A549 (cell line): ENCODE results near the gene PATE2.

Experiments used
- JUNB ChIP-seq: fragments of >200 bp; sonication (Bioruptor Twin); formaldehyde crosslinking; IDR thresholded peaks from 2 replicates; pipeline ENCODE4 v1.6.1; 2016
- KDM1A ChIP-seq: fragments of 200-600 bp; sonication (generic); IDR thresholded peaks from 2 replicates; pipeline ENCODE4 v1.6.1; 2016; ENCODE audit warnings: low read depth, mild to moderate bottlenecking
- POLR2A ChIP-seq: IDR thresholded peaks from 2 replicates; pipeline ENCODE4 v1.6.1; 2012; ENCODE audit warnings: mild to moderate bottlenecking, low read length
- RFX5 ChIP-seq: fragments of 450-650 bp; IDR thresholded peaks from 2 replicates; pipeline ENCODE4 v1.7.1; 2014; ENCODE audit warnings: antibody characterized with exemption, mild to moderate bottlenecking, moderate library complexity
- TF ChIP-seq, protein P1 (sequence below): IDR thresholded peaks from 2 replicates; pipeline ENCODE4 v1.6.1; 2012; ENCODE audit warnings: low read depth, borderline replicate concordance
- TF ChIP-seq, protein P2 (sequence below): fragments of >200 bp; sonication (Bioruptor Twin); formaldehyde crosslinking; IDR thresholded peaks from 3 replicates; pipeline ENCODE4 v1.5.1; 2016
- TF ChIP-seq, protein P3 (sequence below): fragments of 150-350 bp; IDR thresholded peaks from 2 replicates; pipeline ENCODE4 v1.6.1; 2014; ENCODE audit warnings: low read depth, mild to moderate bottlenecking, low read length

DNA sequence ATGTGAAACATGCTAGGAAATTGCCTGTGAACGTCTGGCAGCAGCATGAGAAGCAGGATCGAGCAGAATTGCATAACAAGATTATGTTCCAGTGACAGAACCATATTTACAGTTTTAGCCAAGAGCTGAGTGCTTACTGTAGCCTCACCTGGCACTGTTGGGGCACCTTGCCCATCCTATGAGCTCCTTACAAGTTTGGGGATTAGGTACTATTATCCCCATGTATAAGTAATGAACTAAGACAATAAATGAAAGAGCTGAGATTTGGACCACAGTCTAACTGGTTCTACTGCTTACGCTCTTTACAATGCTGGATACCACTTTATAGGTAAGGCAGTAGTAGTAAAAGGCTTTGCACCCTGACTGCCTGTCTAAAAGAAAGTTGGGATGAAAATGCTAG, 49.7 kb downstream of the PATE2 start:
- TF ChIP-seq KDM1A, result no peak
- TF ChIP-seq, protein P1, sequence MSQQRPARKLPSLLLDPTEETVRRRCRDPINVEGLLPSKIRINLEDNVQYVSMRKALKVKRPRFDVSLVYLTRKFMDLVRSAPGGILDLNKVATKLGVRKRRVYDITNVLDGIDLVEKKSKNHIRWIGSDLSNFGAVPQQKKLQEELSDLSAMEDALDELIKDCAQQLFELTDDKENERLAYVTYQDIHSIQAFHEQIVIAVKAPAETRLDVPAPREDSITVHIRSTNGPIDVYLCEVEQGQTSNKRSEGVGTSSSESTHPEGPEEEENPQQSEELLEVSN, result no peak
- TF ChIP-seq, protein P2, sequence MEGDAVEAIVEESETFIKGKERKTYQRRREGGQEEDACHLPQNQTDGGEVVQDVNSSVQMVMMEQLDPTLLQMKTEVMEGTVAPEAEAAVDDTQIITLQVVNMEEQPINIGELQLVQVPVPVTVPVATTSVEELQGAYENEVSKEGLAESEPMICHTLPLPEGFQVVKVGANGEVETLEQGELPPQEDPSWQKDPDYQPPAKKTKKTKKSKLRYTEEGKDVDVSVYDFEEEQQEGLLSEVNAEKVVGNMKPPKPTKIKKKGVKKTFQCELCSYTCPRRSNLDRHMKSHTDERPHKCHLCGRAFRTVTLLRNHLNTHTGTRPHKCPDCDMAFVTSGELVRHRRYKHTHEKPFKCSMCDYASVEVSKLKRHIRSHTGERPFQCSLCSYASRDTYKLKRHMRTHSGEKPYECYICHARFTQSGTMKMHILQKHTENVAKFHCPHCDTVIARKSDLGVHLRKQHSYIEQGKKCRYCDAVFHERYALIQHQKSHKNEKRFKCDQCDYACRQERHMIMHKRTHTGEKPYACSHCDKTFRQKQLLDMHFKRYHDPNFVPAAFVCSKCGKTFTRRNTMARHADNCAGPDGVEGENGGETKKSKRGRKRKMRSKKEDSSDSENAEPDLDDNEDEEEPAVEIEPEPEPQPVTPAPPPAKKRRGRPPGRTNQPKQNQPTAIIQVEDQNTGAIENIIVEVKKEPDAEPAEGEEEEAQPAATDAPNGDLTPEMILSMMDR, result no peak
- TF ChIP-seq RFX5, result no peak
- TF ChIP-seq JUNB, result no peak
- TF ChIP-seq, protein P3, sequence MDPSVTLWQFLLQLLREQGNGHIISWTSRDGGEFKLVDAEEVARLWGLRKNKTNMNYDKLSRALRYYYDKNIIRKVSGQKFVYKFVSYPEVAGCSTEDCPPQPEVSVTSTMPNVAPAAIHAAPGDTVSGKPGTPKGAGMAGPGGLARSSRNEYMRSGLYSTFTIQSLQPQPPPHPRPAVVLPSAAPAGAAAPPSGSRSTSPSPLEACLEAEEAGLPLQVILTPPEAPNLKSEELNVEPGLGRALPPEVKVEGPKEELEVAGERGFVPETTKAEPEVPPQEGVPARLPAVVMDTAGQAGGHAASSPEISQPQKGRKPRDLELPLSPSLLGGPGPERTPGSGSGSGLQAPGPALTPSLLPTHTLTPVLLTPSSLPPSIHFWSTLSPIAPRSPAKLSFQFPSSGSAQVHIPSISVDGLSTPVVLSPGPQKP, result no peak
- no peak for TF ChIP-seq POLR2A
